PFSK-1 (cell line): ENCODE data around the gene NRAP.

Source experiments
- FOXP2 ChIP-seq: optimal IDR thresholded peaks from 2 replicates; pipeline ENCODE3; 2011; ENCODE audit warnings: borderline replicate concordance, control low read depth, inconsistent platforms; ENCODE audit not compliant: insufficient read depth; ENCODE audit errors: extremely low read length, extremely low read depth
- POLR2AphosphoS5 ChIP-seq: IDR thresholded peaks from 2 replicates; pipeline ENCODE4 v1.6.1; 2012; ENCODE audit warnings: low read depth, mild to moderate bottlenecking, control low read depth, low read length, moderate library complexity
- SIN3A ChIP-seq: IDR thresholded peaks from 2 replicates; pipeline ENCODE4 v1.6.1; 2012; ENCODE audit warnings: mild to moderate bottlenecking, low read length, moderate library complexity, borderline replicate concordance; ENCODE audit not compliant: insufficient read depth
- TAF1 ChIP-seq: IDR thresholded peaks from 2 replicates; pipeline ENCODE4 v1.6.1; 2012; ENCODE audit warnings: low read length, control low read depth, borderline replicate concordance; ENCODE audit not compliant: insufficient read depth
- TF ChIP-seq, protein P1 (sequence below), 2 experiments: IDR thresholded peaks; 2 replicates each; pipeline versions ENCODE4 v1.6.1 to v1.8.0; 2011 to 2012; ENCODE audit warnings: low read depth in 2 of 2, low read length in 2 of 2, control low read depth in 1 of 2, inconsistent platforms in 1 of 2, mild to moderate bottlenecking in 1 of 2, moderate library complexity in 1 of 2; ENCODE audit not compliant: insufficient read depth in 1 of 2

The NRAP gene

GRCh38 chr10:113552014-113552413, 111.8 kb downstream of the NRAP start:
- TF ChIP-seq, protein P1, sequence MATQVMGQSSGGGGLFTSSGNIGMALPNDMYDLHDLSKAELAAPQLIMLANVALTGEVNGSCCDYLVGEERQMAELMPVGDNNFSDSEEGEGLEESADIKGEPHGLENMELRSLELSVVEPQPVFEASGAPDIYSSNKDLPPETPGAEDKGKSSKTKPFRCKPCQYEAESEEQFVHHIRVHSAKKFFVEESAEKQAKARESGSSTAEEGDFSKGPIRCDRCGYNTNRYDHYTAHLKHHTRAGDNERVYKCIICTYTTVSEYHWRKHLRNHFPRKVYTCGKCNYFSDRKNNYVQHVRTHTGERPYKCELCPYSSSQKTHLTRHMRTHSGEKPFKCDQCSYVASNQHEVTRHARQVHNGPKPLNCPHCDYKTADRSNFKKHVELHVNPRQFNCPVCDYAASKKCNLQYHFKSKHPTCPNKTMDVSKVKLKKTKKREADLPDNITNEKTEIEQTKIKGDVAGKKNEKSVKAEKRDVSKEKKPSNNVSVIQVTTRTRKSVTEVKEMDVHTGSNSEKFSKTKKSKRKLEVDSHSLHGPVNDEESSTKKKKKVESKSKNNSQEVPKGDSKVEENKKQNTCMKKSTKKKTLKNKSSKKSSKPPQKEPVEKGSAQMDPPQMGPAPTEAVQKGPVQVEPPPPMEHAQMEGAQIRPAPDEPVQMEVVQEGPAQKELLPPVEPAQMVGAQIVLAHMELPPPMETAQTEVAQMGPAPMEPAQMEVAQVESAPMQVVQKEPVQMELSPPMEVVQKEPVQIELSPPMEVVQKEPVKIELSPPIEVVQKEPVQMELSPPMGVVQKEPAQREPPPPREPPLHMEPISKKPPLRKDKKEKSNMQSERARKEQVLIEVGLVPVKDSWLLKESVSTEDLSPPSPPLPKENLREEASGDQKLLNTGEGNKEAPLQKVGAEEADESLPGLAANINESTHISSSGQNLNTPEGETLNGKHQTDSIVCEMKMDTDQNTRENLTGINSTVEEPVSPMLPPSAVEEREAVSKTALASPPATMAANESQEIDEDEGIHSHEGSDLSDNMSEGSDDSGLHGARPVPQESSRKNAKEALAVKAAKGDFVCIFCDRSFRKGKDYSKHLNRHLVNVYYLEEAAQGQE (IDR thresholded peaks at IDR 0.05; ENCODE audit: insufficient read depth in 1 of 2, low read depth in 2 of 2, low read length in 2 of 2) = no peak
- TF ChIP-seq SIN3A (no peak), FOXP2 (no peak), POLR2AphosphoS5 (no peak), TAF1 (no peak)

GRCh38 chr10:113550365-113550764, 113.5 kb downstream of the NRAP start:
- TF ChIP-seq FOXP2 (no peak), TAF1 (no peak), POLR2AphosphoS5 (no peak), SIN3A (no peak)
- TF ChIP-seq, protein P1 (IDR thresholded peaks at IDR 0.05; ENCODE audit: insufficient read depth in 1 of 2, low read depth in 2 of 2, low read length in 2 of 2) = no peak

GRCh38 chr10:113549856-113550255, 114.0 kb downstream of the NRAP start:
- no peak for TF ChIP-seq TAF1
- TF ChIP-seq, protein P1 (IDR thresholded peaks at IDR 0.05; ENCODE audit: insufficient read depth in 1 of 2, low read depth in 2 of 2, low read length in 2 of 2) = no peak
- TF ChIP-seq FOXP2 = no peak
- TF ChIP-seq SIN3A = no peak
- no peak for TF ChIP-seq POLR2AphosphoS5

- TF ChIP-seq, protein P1 (IDR thresholded peaks at IDR 0.05; ENCODE audit: insufficient read depth in 1 of 2, low read depth in 2 of 2, low read length in 2 of 2) = no peak
- TF ChIP-seq POLR2AphosphoS5 (no peak), FOXP2 (no peak), TAF1 (no peak)
Observed at GRCh38 chr10:113547426-113547825, 116.4 kb downstream of the NRAP start.

- no peak for TF ChIP-seq FOXP2
- no peak for TF ChIP-seq TAF1
- TF ChIP-seq, protein P1 (IDR thresholded peaks at IDR 0.05; ENCODE audit: insufficient read depth in 1 of 2, low read depth in 2 of 2, low read length in 2 of 2) = no peak
- TF ChIP-seq SIN3A = no peak
- TF ChIP-seq POLR2AphosphoS5 = no peak
Observed at GRCh38 chr10:113544392-113544791, 119.4 kb downstream of the NRAP start.
